Measurements from ENCODE around the gene ACSF3. TPM values are rescaled to one million over a fixed set of nuclear protein-coding genes. Genes with fewer than 3 reads are reported as not detected.
"Not testable (repeated sequence)": the region's sequence is repeated elsewhere in the genome, so short reads cannot be mapped to it uniquely, and the experiment has no call there.

Gene ACSF3
- total RNA-seq, 3 donors from 2014 or later = 20.8 to 42.3 (median 40.4) TPM

- TF ChIP-seq POLR2AphosphoS5 (IDR thresholded peaks at IDR 0.05) (no peak), CTCF (IDR thresholded peaks at IDR 0.05) (no peak)
- Histone ChIP-seq H3K9me3 (no peaks in the 10 kb centered on the region), H3K4me3 (no peak overlapping the region), H3K36me3 (no peaks in the 10 kb centered on the region), H3K27ac (no peak overlapping the region), H3K27me3 (peaks cover 0 to 55% of the 10 kb centered on the region in 2 donors), H3K4me1 (peaks cover 8 to 10% of the 10 kb centered on the region in 2 donors)
- no peak for DNase-seq (ENCODE audit: low spot score in 2 of 2)
- intact Hi-C loops (cut with DNase I; ENCODE audit: low total_unique reads) = no loop called here
These were observed 3.4 kb upstream of the ACSF3 start for GRCh38 chr16:89090182-89090630.

GRCh38 chr16:89090669-89091426, 2.8 kb upstream of the ACSF3 start:
- H3K4me3 ChIP-seq = no peak overlapping the region
- TF ChIP-seq POLR2A (IDR thresholded peaks at IDR 0.05) (no peak), CTCF (IDR thresholded peaks at IDR 0.05) (no peak), POLR2AphosphoS5 (IDR thresholded peaks at IDR 0.05) (no peak)
- H3K4me1 ChIP-seq = peaks cover 8 to 10% of the 10 kb centered on the region in 2 donors
- DNase-seq (ENCODE audit: low spot score in 2 of 2) = no peak
- H3K9me3 ChIP-seq = no peaks in the 10 kb centered on the region
- intact Hi-C loops (cut with DNase I; ENCODE audit: low total_unique reads) = no loop called here
- H3K36me3 ChIP-seq = no peaks in the 10 kb centered on the region
- no peak overlapping the region for H3K27ac ChIP-seq
- peaks cover 0 to 48% of the 10 kb centered on the region in 2 donors for H3K27me3 ChIP-seq

- no peak for DNase-seq (ENCODE audit: low spot score in 2 of 2)
- Histone ChIP-seq H3K4me3 (no peak overlapping the region), H3K36me3 (no peaks in the 10 kb centered on the region), H3K27me3 (peaks cover 0 to 39% of the 10 kb centered on the region in 2 donors), H3K9me3 (no peaks in the 10 kb centered on the region), H3K27ac (no peak overlapping the region), H3K4me1 (peaks cover 8 to 10% of the 10 kb centered on the region in 2 donors)
- TF ChIP-seq POLR2A (IDR thresholded peaks at IDR 0.05) (no peak), POLR2AphosphoS5 (IDR thresholded peaks at IDR 0.05) (no peak), CTCF (IDR thresholded peaks at IDR 0.05) (no peak)
- intact Hi-C loops (cut with DNase I; ENCODE audit: low total_unique reads) = no loop called here
These were observed 1.6 kb upstream of the ACSF3 start for GRCh38 chr16:89092013-89092412.

GRCh38 chr16:89093252-89093601, 425 bp upstream of the ACSF3 start:
- H3K36me3 ChIP-seq; H3K9me3 ChIP-seq; intact Hi-C loops (cut with DNase I; ENCODE audit: low total_unique reads); DNase-seq (ENCODE audit: low spot score in 2 of 2): not testable (repeated sequence)
- H3K27ac ChIP-seq = peak overlapping the region; percentile 48 to 85
- H3K4me1 ChIP-seq = peaks cover 8 to 10% of the 10 kb centered on the region in 2 donors
- peak overlapping the region; percentile 74 to 95 (median 86) for H3K4me3 ChIP-seq
- H3K27me3 ChIP-seq = peaks cover 0 to 29% of the 10 kb centered on the region in 2 donors

GRCh38 chr16:89094252-89094879, 714 bp downstream of the ACSF3 start:
- H3K36me3 ChIP-seq = no peaks in the 10 kb centered on the region
- no peaks in the 10 kb centered on the region for H3K9me3 ChIP-seq
- peak overlapping the region; percentile 74 to 95 (median 86) for H3K4me3 ChIP-seq
- no peak for TF ChIP-seq POLR2AphosphoS5 (IDR thresholded peaks at IDR 0.05)
- TF ChIP-seq CTCF (IDR thresholded peaks at IDR 0.05) = no peak
- TF ChIP-seq POLR2A (IDR thresholded peaks at IDR 0.05) = no peak
- no peak for DNase-seq (ENCODE audit: low spot score in 2 of 2)
- intact Hi-C loops (cut with DNase I; ENCODE audit: low total_unique reads) = no loop called here
- H3K27me3 ChIP-seq = peaks cover 0 to 20% of the 10 kb centered on the region in 2 donors
- peaks cover 8 to 10% of the 10 kb centered on the region in 2 donors for H3K4me1 ChIP-seq
- peak overlapping the region; percentile 48 to 85 for H3K27ac ChIP-seq

Measured in breast epithelium (tissue), 4 donors.